ENCODE data around the gene DISC1.

The DISC1 gene

DNA sequence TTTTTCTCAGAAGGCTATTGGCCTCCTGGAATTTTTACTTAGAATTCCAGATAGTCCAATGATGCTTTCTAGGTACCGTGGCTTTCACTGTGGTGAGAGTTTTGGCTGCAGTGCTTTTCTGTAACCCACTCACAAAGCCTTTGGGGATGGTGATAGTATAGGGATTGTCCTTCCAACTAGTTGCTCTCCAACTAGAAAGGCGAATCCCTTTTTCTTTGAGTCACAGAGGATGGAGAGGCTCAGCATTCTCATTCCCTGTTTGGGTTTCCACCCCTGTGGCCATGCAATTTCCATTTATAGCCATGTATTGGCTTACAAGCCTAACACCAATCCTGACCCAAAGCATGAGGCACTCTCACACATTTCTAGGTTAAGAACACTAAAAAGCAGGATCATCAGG is 300.3 kb downstream of the DISC1 start:
- FAIRE-seq = no peak
- DNase-seq (ENCODE audit: insufficient read length, low spot score) = no peak
- TF ChIP-seq POLR2A (IDR thresholded peaks at IDR 0.05; ENCODE audit: low read depth, low read length) (no peak), PAX5 (IDR thresholded peaks at IDR 0.05; ENCODE audit: insufficient read depth, low read length, severe bottlenecking) (no peak), TAF1 (IDR thresholded peaks at IDR 0.05; ENCODE audit: low read depth, low read length) (no peak), POLR2AphosphoS5 (IDR thresholded peaks at IDR 0.05; ENCODE audit: low read depth, low read length) (no peak), SPI1 (IDR thresholded peaks at IDR 0.05; ENCODE audit: low read depth, low read length) (no peak), POU2F2 (IDR thresholded peaks at IDR 0.05; ENCODE audit: low read depth, low read length) (no peak)

DNA sequence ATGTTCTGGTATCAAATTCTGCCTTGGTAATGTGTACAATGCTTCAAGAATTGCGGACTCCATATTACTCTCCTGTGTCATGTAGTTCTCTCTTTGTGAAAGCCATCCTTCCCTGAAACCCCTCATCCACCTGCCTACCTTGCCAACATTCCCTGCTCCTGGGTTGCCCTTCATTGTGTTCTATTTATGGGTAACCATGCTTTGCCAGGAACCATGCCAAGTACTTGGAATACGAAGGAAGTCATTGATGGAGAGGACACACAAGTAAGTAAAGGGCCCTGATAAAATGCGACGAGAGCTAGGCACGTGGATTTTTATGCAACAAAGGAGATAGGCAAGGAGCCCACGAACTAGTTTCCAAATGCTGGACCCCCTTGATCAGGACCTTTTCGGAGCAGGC is 300.8 kb downstream of the DISC1 start:
- no peak for TF ChIP-seq TAF1 (IDR thresholded peaks at IDR 0.05; ENCODE audit: low read depth, low read length)
- TF ChIP-seq POLR2AphosphoS5 (IDR thresholded peaks at IDR 0.05; ENCODE audit: low read depth, low read length) = no peak
- no peak for TF ChIP-seq POU2F2 (IDR thresholded peaks at IDR 0.05; ENCODE audit: low read depth, low read length)
- no peak for TF ChIP-seq PAX5 (IDR thresholded peaks at IDR 0.05; ENCODE audit: insufficient read depth, low read length, severe bottlenecking)
- TF ChIP-seq SPI1 (IDR thresholded peaks at IDR 0.05; ENCODE audit: low read depth, low read length) = no peak
- TF ChIP-seq POLR2A (IDR thresholded peaks at IDR 0.05; ENCODE audit: low read depth, low read length) = no peak
- no peak for DNase-seq (ENCODE audit: insufficient read length, low spot score)
- no peak for FAIRE-seq

DNA sequence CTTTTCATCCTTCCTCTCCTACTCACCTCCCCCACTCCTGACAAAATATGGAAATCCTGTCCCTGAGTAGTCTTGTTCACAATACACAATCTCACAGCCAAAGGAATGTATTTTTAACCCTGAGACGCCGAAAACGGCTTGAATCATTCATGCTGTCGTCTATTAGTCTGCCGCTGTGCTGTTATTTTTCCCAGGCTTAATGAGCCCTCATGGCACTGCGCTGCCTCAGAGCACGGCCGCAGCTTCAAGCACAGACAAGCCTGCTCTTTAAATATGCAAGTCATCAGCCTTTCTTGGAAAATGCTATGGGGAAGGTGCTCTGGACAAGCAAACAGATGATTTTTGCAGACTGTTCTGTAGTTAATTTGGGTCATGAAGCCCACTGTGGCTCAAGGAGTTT is 302.7 kb downstream of the DISC1 start:
- no peak for FAIRE-seq
- TF ChIP-seq SPI1 (IDR thresholded peaks at IDR 0.05; ENCODE audit: low read depth, low read length) = no peak
- no peak for TF ChIP-seq TAF1 (IDR thresholded peaks at IDR 0.05; ENCODE audit: low read depth, low read length)
- TF ChIP-seq POLR2A (IDR thresholded peaks at IDR 0.05; ENCODE audit: low read depth, low read length) = no peak
- no peak for TF ChIP-seq POU2F2 (IDR thresholded peaks at IDR 0.05; ENCODE audit: low read depth, low read length)
- TF ChIP-seq POLR2AphosphoS5 (IDR thresholded peaks at IDR 0.05; ENCODE audit: low read depth, low read length) = no peak
- TF ChIP-seq PAX5 (IDR thresholded peaks at IDR 0.05; ENCODE audit: insufficient read depth, low read length, severe bottlenecking) = no peak
- no peak for DNase-seq (ENCODE audit: insufficient read length, low spot score)

DNA sequence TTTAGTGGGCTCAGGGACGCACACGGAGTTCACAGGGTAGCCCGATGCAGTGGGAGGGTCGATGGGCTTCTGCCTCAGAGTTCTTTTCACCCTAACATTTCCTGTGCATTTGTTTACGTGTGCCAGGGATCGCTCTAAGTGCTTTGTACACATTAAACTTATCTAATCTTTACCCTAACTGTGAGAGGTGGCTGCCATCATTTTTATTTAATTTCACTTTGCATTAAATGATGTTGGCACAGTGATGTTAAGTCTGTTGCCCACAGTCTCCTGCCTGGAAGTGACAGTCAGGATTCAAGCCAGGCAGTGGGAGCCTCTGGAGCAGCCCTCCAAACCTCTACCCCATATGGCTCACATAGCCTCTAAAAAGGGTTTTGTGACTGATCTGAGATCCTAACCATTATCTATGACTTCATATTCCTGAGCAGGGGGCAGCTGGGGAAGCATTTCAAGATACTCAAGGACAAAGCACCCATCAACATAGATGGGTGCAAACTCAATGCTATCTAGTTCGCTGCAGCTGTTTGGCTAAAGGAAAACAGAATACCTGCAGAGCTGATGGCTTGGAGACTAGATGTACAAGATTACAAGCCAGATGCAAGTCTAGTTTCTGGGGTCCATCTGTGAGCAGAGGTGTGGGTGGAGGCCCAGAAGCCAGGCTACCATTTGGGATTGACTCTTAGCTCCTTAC is 303.8 kb downstream of the DISC1 start:
- FAIRE-seq (no peak), DNase-seq (ENCODE audit: insufficient read length, low spot score) (no peak)
- TF ChIP-seq POLR2A (IDR thresholded peaks at IDR 0.05; ENCODE audit: low read depth, low read length) = no peak
- no peak for TF ChIP-seq POU2F2 (IDR thresholded peaks at IDR 0.05; ENCODE audit: low read depth, low read length)
- TF ChIP-seq PAX5 (IDR thresholded peaks at IDR 0.05; ENCODE audit: insufficient read depth, low read length, severe bottlenecking) = no peak
- no peak for TF ChIP-seq TAF1 (IDR thresholded peaks at IDR 0.05; ENCODE audit: low read depth, low read length)
- no peak for TF ChIP-seq SPI1 (IDR thresholded peaks at IDR 0.05; ENCODE audit: low read depth, low read length)
- TF ChIP-seq POLR2AphosphoS5 (IDR thresholded peaks at IDR 0.05; ENCODE audit: low read depth, low read length) = no peak

DNA sequence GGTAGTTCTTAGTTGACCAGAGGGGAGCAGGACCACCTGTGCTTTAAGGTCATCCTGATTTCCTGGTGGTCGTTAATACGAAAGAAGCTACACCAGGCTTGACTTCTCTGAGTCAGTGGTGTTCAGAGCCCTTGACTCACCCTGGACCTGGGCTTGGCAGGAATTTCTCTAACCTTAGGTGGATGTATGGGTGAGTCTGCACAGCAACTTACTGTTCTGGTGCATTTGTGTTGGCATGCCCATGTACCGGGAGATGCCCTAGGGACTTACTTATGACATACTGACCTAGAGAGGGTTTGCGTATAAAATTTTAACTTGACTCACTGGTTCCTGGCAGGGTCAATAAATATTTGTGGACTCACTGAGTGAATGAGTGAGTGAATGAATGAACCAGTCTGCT is 304.6 kb downstream of the DISC1 start:
- no peak for TF ChIP-seq PAX5 (IDR thresholded peaks at IDR 0.05; ENCODE audit: insufficient read depth, low read length, severe bottlenecking)
- TF ChIP-seq POLR2AphosphoS5 (IDR thresholded peaks at IDR 0.05; ENCODE audit: low read depth, low read length) = no peak
- TF ChIP-seq POU2F2 (IDR thresholded peaks at IDR 0.05; ENCODE audit: low read depth, low read length) = no peak
- no peak for TF ChIP-seq TAF1 (IDR thresholded peaks at IDR 0.05; ENCODE audit: low read depth, low read length)
- TF ChIP-seq SPI1 (IDR thresholded peaks at IDR 0.05; ENCODE audit: low read depth, low read length) = no peak
- no peak for TF ChIP-seq POLR2A (IDR thresholded peaks at IDR 0.05; ENCODE audit: low read depth, low read length)
- DNase-seq (ENCODE audit: insufficient read length, low spot score) (no peak), FAIRE-seq (no peak)

DNA sequence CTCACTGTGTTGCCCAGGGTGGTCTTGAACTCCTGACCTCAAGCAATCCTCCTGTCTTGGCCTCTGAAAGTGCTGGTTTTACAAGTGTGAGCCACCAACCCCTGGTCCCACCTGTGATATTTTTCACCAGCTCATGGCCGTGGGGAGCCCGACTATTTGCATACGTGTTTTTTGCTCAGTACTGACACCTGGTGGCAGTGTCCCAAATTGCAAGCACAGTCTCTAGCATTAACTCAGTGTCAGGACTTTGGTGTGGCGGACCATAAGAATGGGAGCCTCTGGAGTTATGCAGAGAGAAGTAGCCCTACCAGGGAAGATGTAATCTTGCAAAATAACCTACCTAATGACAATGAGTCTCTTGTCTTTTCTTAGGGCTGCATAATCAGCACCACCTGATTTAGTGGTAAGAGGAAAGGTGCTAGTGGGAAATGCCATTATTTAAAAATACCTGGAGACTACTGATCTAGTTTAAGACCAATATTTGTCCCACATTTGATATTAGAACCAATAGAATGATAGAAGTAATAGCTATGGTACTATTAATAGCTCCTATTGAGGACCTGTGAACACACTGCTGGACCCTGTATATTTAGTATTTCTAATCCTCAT is 305.4 kb downstream of the DISC1 start:
- no peak for TF ChIP-seq TAF1 (IDR thresholded peaks at IDR 0.05; ENCODE audit: low read depth, low read length)
- TF ChIP-seq POLR2A (IDR thresholded peaks at IDR 0.05; ENCODE audit: low read depth, low read length) = no peak
- peak; percentile 53; the same call in 1 of the 2 replicates for TF ChIP-seq POU2F2 (IDR thresholded peaks at IDR 0.05; ENCODE audit: low read depth, low read length)
- no peak for TF ChIP-seq PAX5 (IDR thresholded peaks at IDR 0.05; ENCODE audit: insufficient read depth, low read length, severe bottlenecking)
- FAIRE-seq (no peak), DNase-seq (ENCODE audit: insufficient read length, low spot score) (peak; percentile 23)

DNA sequence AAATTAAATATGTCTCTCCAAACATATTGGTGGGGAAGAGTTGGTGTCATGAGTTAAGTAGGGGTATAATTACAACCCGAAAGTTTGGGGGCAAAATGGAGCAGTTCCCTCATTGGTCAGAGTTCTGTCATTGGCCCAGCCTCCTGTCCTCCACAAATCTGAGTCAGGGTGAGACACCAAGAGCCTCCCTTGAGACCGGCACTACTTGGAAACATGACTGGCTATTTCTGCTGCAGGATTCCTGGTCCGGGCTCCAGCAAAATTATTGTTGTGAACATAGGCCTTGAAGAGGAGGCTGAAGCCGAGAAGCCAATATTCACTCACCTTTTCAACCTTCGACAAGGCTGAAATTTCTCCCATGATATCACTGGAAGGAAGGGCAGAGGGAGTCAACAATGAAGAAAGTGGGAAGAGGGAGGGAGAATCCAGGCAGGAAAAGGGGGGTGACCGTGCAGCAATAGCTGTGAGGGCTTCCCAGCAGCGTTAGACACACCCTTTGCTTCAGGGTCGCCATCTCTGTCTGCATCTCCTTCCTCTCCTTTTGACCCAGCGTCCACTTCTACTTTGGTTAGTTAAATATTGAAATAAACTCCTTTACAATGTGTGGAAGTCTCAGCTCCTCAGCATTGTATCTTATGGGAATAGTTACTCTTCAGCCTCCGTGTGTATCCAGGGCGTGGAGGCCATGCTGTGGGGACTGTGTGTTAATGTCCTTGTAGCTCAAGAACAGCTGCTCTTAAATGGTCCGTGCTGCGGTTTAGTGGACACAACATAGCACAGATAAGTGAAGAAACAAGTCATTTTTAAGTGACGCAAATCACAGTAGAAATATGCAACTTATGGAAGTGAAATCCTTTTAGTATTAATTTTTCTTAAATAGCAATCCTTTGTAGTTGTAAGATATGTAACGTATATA is 307.4 kb downstream of the DISC1 start:
- no peak for TF ChIP-seq POU2F2 (IDR thresholded peaks at IDR 0.05; ENCODE audit: low read depth, low read length)
- TF ChIP-seq TAF1 (IDR thresholded peaks at IDR 0.05; ENCODE audit: low read depth, low read length) = no peak
- no peak for TF ChIP-seq POLR2AphosphoS5 (IDR thresholded peaks at IDR 0.05; ENCODE audit: low read depth, low read length)
- no peak for TF ChIP-seq SPI1 (IDR thresholded peaks at IDR 0.05; ENCODE audit: low read depth, low read length)
- no peak for TF ChIP-seq PAX5 (IDR thresholded peaks at IDR 0.05; ENCODE audit: insufficient read depth, low read length, severe bottlenecking)
- no peak for TF ChIP-seq POLR2A (IDR thresholded peaks at IDR 0.05; ENCODE audit: low read depth, low read length)
- no peak for FAIRE-seq
- no peak for DNase-seq (ENCODE audit: insufficient read length, low spot score)

DNA sequence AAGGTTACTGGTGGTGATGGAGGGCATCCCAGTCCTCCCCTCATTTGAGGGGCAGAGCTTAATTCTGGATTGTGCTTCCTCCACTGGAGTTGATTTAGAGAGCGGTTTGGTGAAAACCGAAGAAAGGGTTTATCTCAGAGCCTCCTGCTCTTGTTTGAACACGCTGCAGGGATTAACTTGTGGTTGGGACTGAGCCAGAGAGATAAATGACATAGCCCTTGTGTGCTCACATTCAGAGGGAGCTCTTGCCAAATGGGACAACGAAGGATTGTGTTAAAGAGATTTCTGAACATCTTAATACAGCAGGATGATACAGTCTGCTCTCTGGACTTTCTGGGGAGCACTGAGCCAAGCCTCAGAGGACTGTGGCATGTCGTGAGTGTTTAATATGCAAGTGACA is 308.2 kb downstream of the DISC1 start:
- TF ChIP-seq TAF1 (IDR thresholded peaks at IDR 0.05; ENCODE audit: low read depth, low read length) (no peak), POU2F2 (IDR thresholded peaks at IDR 0.05; ENCODE audit: low read depth, low read length) (no peak), POLR2AphosphoS5 (IDR thresholded peaks at IDR 0.05; ENCODE audit: low read depth, low read length) (no peak), PAX5 (IDR thresholded peaks at IDR 0.05; ENCODE audit: insufficient read depth, low read length, severe bottlenecking) (no peak), SPI1 (IDR thresholded peaks at IDR 0.05; ENCODE audit: low read depth, low read length) (no peak), POLR2A (IDR thresholded peaks at IDR 0.05; ENCODE audit: low read depth, low read length) (no peak)
- DNase-seq (ENCODE audit: insufficient read length, low spot score) = no peak

DNA sequence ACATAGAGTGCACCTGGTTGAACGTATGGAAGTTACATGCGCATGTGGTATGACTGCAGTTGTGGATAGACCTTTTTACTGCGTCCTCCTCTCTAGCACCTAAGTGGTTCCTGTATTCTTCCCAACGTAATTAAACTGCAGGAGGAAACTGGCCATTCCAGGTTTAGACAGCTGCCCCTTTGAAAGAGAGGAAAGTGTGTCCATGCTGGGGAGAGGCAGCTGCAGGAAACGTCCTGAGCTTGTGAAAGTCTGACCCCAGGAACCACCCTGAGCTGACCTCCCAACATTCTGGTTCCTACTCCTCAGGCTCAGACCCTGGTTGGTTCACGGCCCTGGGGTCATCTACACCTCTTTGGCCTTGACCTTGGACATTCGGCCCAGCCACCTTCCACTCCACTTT is 309.3 kb downstream of the DISC1 start:
- TF ChIP-seq PAX5 (IDR thresholded peaks at IDR 0.05; ENCODE audit: insufficient read depth, low read length, severe bottlenecking) (no peak), TAF1 (IDR thresholded peaks at IDR 0.05; ENCODE audit: low read depth, low read length) (no peak), POU2F2 (IDR thresholded peaks at IDR 0.05; ENCODE audit: low read depth, low read length) (no peak), POLR2AphosphoS5 (IDR thresholded peaks at IDR 0.05; ENCODE audit: low read depth, low read length) (no peak), POLR2A (IDR thresholded peaks at IDR 0.05; ENCODE audit: low read depth, low read length) (no peak), SPI1 (IDR thresholded peaks at IDR 0.05; ENCODE audit: low read depth, low read length) (no peak)
- DNase-seq (ENCODE audit: insufficient read length, low spot score) (no peak), FAIRE-seq (no peak)

More for the DNA sequence above, 308.2 kb downstream of the DISC1 start:
- FAIRE-seq = no peak

All from GM12891 (cell line).